H1 (cell line): ENCODE measurements around the gene PRPF6. TPM values are rescaled to one million over a fixed set of nuclear protein-coding genes. Genes with fewer than 3 reads are reported as not detected.

Source experiments
- CTCF ChIA-PET: fragments of 300-600 bp; sonication (Branson Sonifier 250); formaldehyde crosslinking; loops from one replicate; lab custom pipeline; 2021; ENCODE audit not compliant: partially characterized antibody; lab: Charles Lee
- POLR2A ChIA-PET: fragments of 300-600 bp; sonication (Branson Sonifier 250); formaldehyde crosslinking; loops from one replicate; lab custom pipeline; 2021; ENCODE audit warnings: inconsistent platforms; ENCODE audit not compliant: partially characterized antibody; lab: Charles Lee
- DNase-seq, 2 experiments: peaks; one replicate each; pipeline versions ENCODE4 v3.0.0 to v3.0.0-alpha.2; 2010 to 2022; ENCODE audit warnings: low spot score in 2 of 2, low read depth in 1 of 2, mixed read lengths in 1 of 2
- FAIRE-seq: peaks from 2 replicates; lab custom pipeline; 2011; peaks lifted over from hg19 to GRCh38; lab: Jason Lieb, UNC
- H2AFZ ChIP-seq: 2 replicates; pipeline ENCODE4 v1.8.1; 2012; ENCODE audit warnings: low read length, inconsistent platforms
- H2AK5ac ChIP-seq: 2 replicates; pipeline ENCODE4 v1.6.1; 2013; ENCODE audit warnings: low read depth, low read length
- H2BK120ac ChIP-seq: replicated peaks from 2 replicates; pipeline ENCODE3; 2013; ENCODE audit warnings: low read depth, low read length, inconsistent platforms
- H2BK12ac ChIP-seq: 2 replicates; pipeline ENCODE4 v1.6.1; 2013; ENCODE audit warnings: low read depth, low read length
- H2BK15ac ChIP-seq: 2 replicates; pipeline ENCODE4 v1.6.1; 2013; ENCODE audit warnings: low read length
- H2BK20ac ChIP-seq: 2 replicates; pipeline ENCODE4 v1.6.1; 2013; ENCODE audit warnings: low read length
- H2BK5ac ChIP-seq: 2 replicates; pipeline ENCODE4 v1.6.1; 2013; ENCODE audit warnings: low read depth, low read length
- H3K14ac ChIP-seq: 2 replicates; pipeline ENCODE4 v1.6.1; 2013; ENCODE audit warnings: inconsistent platforms; ENCODE audit not compliant: insufficient read length
- H3K18ac ChIP-seq: 2 replicates; pipeline ENCODE4 v1.6.1; 2013; ENCODE audit warnings: low read length; ENCODE audit errors: extremely low read depth
- H3K23ac ChIP-seq: 2 replicates; pipeline ENCODE4 v1.6.1; 2013; ENCODE audit warnings: inconsistent platforms; ENCODE audit not compliant: insufficient read length
- H3K23me2 ChIP-seq: 2 replicates; pipeline ENCODE4 v1.6.1; 2013; ENCODE audit warnings: low read depth, low read length
- H3K27ac ChIP-seq: 2 replicates; pipeline ENCODE4 v1.6.1; 2011; ENCODE audit warnings: low read depth, low read length, inconsistent platforms
- H3K27me3 ChIP-seq, 4 experiments: replicated peaks in 1 of 4; 1 replicate in 1 of 4; 2 replicates in 3 of 4; pipeline versions ENCODE4 v1.6.1 to v1.8.1; 2011 to 2013; ENCODE audit warnings: low read length in 3 of 4, mild to moderate bottlenecking in 3 of 4, inconsistent platforms in 2 of 4, mixed read lengths in 2 of 4, moderate library complexity in 1 of 4; ENCODE audit not compliant: control insufficient read depth in 3 of 4, insufficient read depth in 3 of 4; ENCODE audit errors: extremely low read depth in 1 of 4
- H3K36me3 ChIP-seq, 4 experiments: 2 replicates each; pipeline versions ENCODE4 v1.6.1 to v1.8.1; 2011 to 2013; ENCODE audit warnings: mild to moderate bottlenecking in 4 of 4, low read length in 3 of 4, moderate library complexity in 2 of 4, control low read depth in 1 of 4, inconsistent platforms in 1 of 4; ENCODE audit not compliant: insufficient read depth in 4 of 4, control insufficient read depth in 2 of 4
- H3K4ac ChIP-seq: replicated peaks from 2 replicates; pipeline ENCODE3; 2013; ENCODE audit warnings: low read length, low read depth, mixed read lengths, inconsistent platforms; ENCODE audit not compliant: insufficient read length
- H3K4me1 ChIP-seq, 4 experiments: replicated peaks in 1 of 4; 1 replicate in 1 of 4; 2 replicates in 3 of 4; pipeline versions ENCODE4 v1.6.1 to v1.8.1; 2011 to 2013; ENCODE audit warnings: low read length in 3 of 4, inconsistent platforms in 2 of 4, mixed read lengths in 1 of 4; ENCODE audit not compliant: insufficient read depth in 4 of 4, control insufficient read depth in 3 of 4
- H3K4me2 ChIP-seq, 2 experiments: 2 replicates each; pipeline versions ENCODE4 v1.6.1 to v1.8.1; 2011 to 2013; ENCODE audit warnings: low read depth in 2 of 2, low read length in 2 of 2, control low read depth in 1 of 2, inconsistent platforms in 1 of 2, mild to moderate bottlenecking in 1 of 2; ENCODE audit not compliant: insufficient read depth in 1 of 2
- H3K4me3 ChIP-seq, 4 experiments: fragments of 200-600, 300-600 bp in 1 of 4; sonication (generic), shearing (Covaris generic), sonication (Bioruptor Twin) in 1 of 4; 2 replicates each; pipeline versions ENCODE4 v1.5.1 to v1.8.1; 2011 to 2016; ENCODE audit warnings: low read length in 4 of 4, low read depth in 3 of 4, control low read depth in 2 of 4, inconsistent platforms in 2 of 4, mild to moderate bottlenecking in 2 of 4, mixed read lengths in 1 of 4, moderate library complexity in 1 of 4; ENCODE audit not compliant: insufficient read depth in 2 of 4; ENCODE audit errors: extremely low read depth in 1 of 4
- H3K56ac ChIP-seq: replicated peaks from 2 replicates; pipeline ENCODE3; 2013; ENCODE audit warnings: low read depth, mild to moderate bottlenecking, mixed read lengths, low read length, inconsistent platforms; ENCODE audit not compliant: insufficient read length
- H3K79me1 ChIP-seq: 2 replicates; pipeline ENCODE4 v1.6.1; 2013; ENCODE audit warnings: low read depth, low read length, control low read depth
- H3K79me2 ChIP-seq, 2 experiments: 2 replicates each; pipeline versions ENCODE4 v1.6.1 to v1.8.1; 2012 to 2013; ENCODE audit warnings: low read length in 2 of 2, mild to moderate bottlenecking in 2 of 2, inconsistent platforms in 1 of 2; ENCODE audit not compliant: insufficient read depth in 2 of 2, control insufficient read depth in 1 of 2
- H3K9ac ChIP-seq, 4 experiments: replicated peaks in 1 of 4; 1 replicate in 1 of 4; 2 replicates in 3 of 4; pipeline versions ENCODE4 v1.6.1 to v1.8.1; 2011 to 2013; ENCODE audit warnings: low read depth in 3 of 4, low read length in 3 of 4, control low read depth in 2 of 4, mild to moderate bottlenecking in 2 of 4, moderate library complexity in 2 of 4, inconsistent platforms in 1 of 4; ENCODE audit errors: extremely low read depth in 1 of 4
- H3K9me3 ChIP-seq, 2 experiments: 2 replicates each; pipeline versions ENCODE4 v1.6.1 to v1.8.1; 2012 to 2013; ENCODE audit warnings: mild to moderate bottlenecking in 2 of 2, moderate library complexity in 2 of 2, control low read depth in 1 of 2, inconsistent platforms in 1 of 2, low read depth in 1 of 2, low read length in 1 of 2, mixed read lengths in 1 of 2; ENCODE audit not compliant: insufficient read depth in 2 of 2
- H4K20me1 ChIP-seq, 2 experiments: replicated peaks in 1 of 2; 2 replicates each; pipeline versions ENCODE3 to v1.8.1; 2011 to 2013; ENCODE audit warnings: inconsistent platforms in 2 of 2, low read length in 2 of 2, mild to moderate bottlenecking in 1 of 2; ENCODE audit not compliant: insufficient read depth in 2 of 2, control insufficient read depth in 1 of 2
- H4K5ac ChIP-seq: 2 replicates; pipeline ENCODE4 v1.6.1; 2013; ENCODE audit warnings: low read length, low read depth, mixed read lengths, inconsistent platforms; ENCODE audit not compliant: insufficient read length
- H4K8ac ChIP-seq: 2 replicates; pipeline ENCODE4 v1.8.0; 2013; ENCODE audit warnings: mild to moderate bottlenecking, moderate library complexity, low read length, inconsistent platforms; ENCODE audit not compliant: insufficient read depth; ENCODE audit errors: extremely low read depth
- H4K91ac ChIP-seq: replicated peaks from 2 replicates; pipeline ENCODE3; 2013; ENCODE audit warnings: low read length, mixed read lengths, inconsistent platforms; ENCODE audit not compliant: insufficient read length
- EZH2 ChIP-seq: fragments of 200-600 bp; sonication (generic); IDR thresholded peaks from 2 replicates; pipeline ENCODE4 v1.7.1; 2012; ENCODE audit warnings: low read depth, mild to moderate bottlenecking, moderate library complexity, low read length, inconsistent platforms; ENCODE audit not compliant: severe bottlenecking
- RAD21 ChIP-seq, 2 experiments: IDR thresholded peaks in 1 of 2; conservative IDR thresholded peaks in 1 of 2; 2 replicates each; pipeline ENCODE4 v1.6.1; 2011; ENCODE audit warnings: low read depth in 2 of 2, low read length in 2 of 2, improper control_type of control experiment in 1 of 2, inconsistent platforms in 1 of 2, mild to moderate bottlenecking in 1 of 2, moderate library complexity in 1 of 2
- SIN3A ChIP-seq, 2 experiments: IDR thresholded peaks in 1 of 2; conservative IDR thresholded peaks in 1 of 2; 2 replicates each; pipeline ENCODE4 v1.6.1; 2011 to 2012; ENCODE audit warnings: low read length in 2 of 2, improper control_type of control experiment in 1 of 2, low read depth in 1 of 2, mild to moderate bottlenecking in 1 of 2
- WGBS, 2 experiments: shearing (Covaris generic) in 1 of 2; methylation state at CpG; one replicate each; pipeline versions ENCODE4 v1.1.6 to v1.1.7; 2013 to 2015; ENCODE audit warnings: low lambda C conversion rate in 2 of 2, mixed read lengths in 2 of 2, inconsistent platforms in 1 of 2, low coverage in 1 of 2, missing lambda C conversion rate in 1 of 2; ENCODE audit not compliant: insufficient replicate concordance in 2 of 2, insufficient coverage in 1 of 2, insufficient read length in 1 of 2; ENCODE audit errors: extremely low coverage in 1 of 2, missing lambda C conversion rate in 1 of 2; 5-methylcytosine and 5-hydroxymethylcytosine counted together
- polyA plus RNA-seq, 7 experiments: library from polyadenylated mRNA; depleted of rRNA in 3 of 7; stranded (reverse) in 5 of 7; unstranded in 2 of 7; fragments of >200 nt in 5 of 7; fragments of 200-250 nt in 2 of 7; gene quantifications; 1 replicate in 5 of 7; 2 replicates in 1 of 7; 4 replicates in 1 of 7; pipeline versions ENCODE4 v1.2.1 to v1.2.3, GENCODE V29; 2011 to 2013; ENCODE audit warnings: missing spikeins in 2 of 7, mixed read lengths in 2 of 7
- total RNA-seq: library from RNA; stranded (reverse); fragmentation: NEBNext Ultra II Directional; extraction: Animal tissue kit (Norgen Biotek cat#: 25700); gene quantifications from 2 replicates; pipeline ENCODE4 v1.2.1, GENCODE V29; 2021

Gene PRPF6
- total and polyA plus RNA-seq, 2 of the 8 experiments (the other 6 are each of a cell fraction or from before 2014, with no cell fraction given): 27.9 to 76.9 TPM

GRCh38 chr20:63982937-63983336 lies 2.0 kb downstream of the PRPF6 start:
- H2BK5ac ChIP-seq: no peak overlapping the region
- no peak overlapping the region for H2BK120ac ChIP-seq
- no peak overlapping the region for H2BK20ac ChIP-seq
- no peak overlapping the region for H2BK15ac ChIP-seq
- H3K4ac ChIP-seq: no peak overlapping the region
- POLR2A ChIA-PET: interaction anchor here (0.8 to 1.9 kb wide), 3 partner anchors 9 to 53 kb away, joined by 3 to 6 read pairs (median 5); partner anchors contain the start of gene C20orf204
- H4K8ac ChIP-seq: peak overlapping the region; percentile 23; the same call in 1 of the 2 replicates
- H3K4me1 ChIP-seq: peaks cover 4 to 22% (median 12%) of the 10 kb centered on the region in 4 experiments; a peak in 6 of 7 replicates
- H3K27ac ChIP-seq: no peak overlapping the region
- H3K14ac ChIP-seq: no peak overlapping the region
- H3K23me2 ChIP-seq: peaks cover 14% of the 10 kb centered on the region
- no peak overlapping the region for H2AFZ ChIP-seq
- H2BK12ac ChIP-seq: no peak overlapping the region
- CTCF ChIA-PET: interaction anchor here (0.8 to 1.6 kb wide), 5 partner anchors 9 to 89 kb away, joined by 3 to 6 read pairs (median 5); no protein-coding TSS in a partner anchor
- no peak overlapping the region for H4K5ac ChIP-seq
- H4K20me1 ChIP-seq: peaks cover 2 to 12% of the 10 kb centered on the region in 2 experiments
- H3K79me2 ChIP-seq: peaks cover 0 to 20% of the 10 kb centered on the region in 2 experiments; a peak in 3 of 4 replicates
- H2AK5ac ChIP-seq: no peak overlapping the region
- H3K9me3 ChIP-seq: no peaks in the 10 kb centered on the region
- H4K91ac ChIP-seq: no peak overlapping the region
- no peak overlapping the region for H3K23ac ChIP-seq
- DNase-seq (no peak), FAIRE-seq (no peak)
- H3K18ac ChIP-seq: no peak overlapping the region
- TF ChIP-seq RAD21 (IDR thresholded peaks at IDR 0.05 in 1 of 2, conservative IDR thresholded peaks at IDR 0.05 in 1 of 2; ENCODE audit: low read depth in 2 of 2, low read length in 2 of 2): no peak
- no peak for TF ChIP-seq EZH2
- no peak for TF ChIP-seq SIN3A (conservative IDR thresholded peaks at IDR 0.05 in 1 of 2, IDR thresholded peaks at IDR 0.05 in 1 of 2; ENCODE audit: low read depth in 1 of 2, low read length in 2 of 2)
- H3K9ac ChIP-seq: no peak overlapping the region
- peaks cover 5 to 29% (median 23%) of the 10 kb centered on the region in 4 experiments; a peak in 7 of 8 replicates for H3K36me3 ChIP-seq
- no peak overlapping the region for H3K56ac ChIP-seq
- peaks cover 4% of the 10 kb centered on the region; the same call in 1 of the 2 replicates for H3K79me1 ChIP-seq
- H3K4me3 ChIP-seq: no peak overlapping the region
- H3K4me2 ChIP-seq: no peak overlapping the region
- 91% methylated on average over 14 of the region's 14 CpGs; no CpG with 5 or more reads in 1 of the 2 experiments for WGBS, 2 experiments
- H3K27me3 ChIP-seq: peaks cover 0 to 5% (median 2%) of the 10 kb centered on the region in 4 experiments; a peak in 3 of 7 replicates
